Fibroblast of lung (primary cell): ENCODE measurements around the gene ACBD7.

Source experiments
- EZH2 ChIP-seq: IDR thresholded peaks from 2 replicates; pipeline ENCODE4 v1.5.1; 2012; ENCODE audit warnings: low read length, control low read depth, mild to moderate bottlenecking; ENCODE audit errors: missing control alignments
- TF ChIP-seq, protein P1 (sequence below), 2 donors: IDR thresholded peaks in 1 of 2; conservative IDR thresholded peaks in 1 of 2; 1 replicate in 1 of 2; 2 replicates in 1 of 2; pipeline ENCODE4 v1.5.1; 2011 to 2012; ENCODE audit warnings: low read length in 2 of 2, control low read depth in 1 of 2, inconsistent platforms in 1 of 2, low read depth in 1 of 2, mild to moderate bottlenecking in 1 of 2

DNA sequence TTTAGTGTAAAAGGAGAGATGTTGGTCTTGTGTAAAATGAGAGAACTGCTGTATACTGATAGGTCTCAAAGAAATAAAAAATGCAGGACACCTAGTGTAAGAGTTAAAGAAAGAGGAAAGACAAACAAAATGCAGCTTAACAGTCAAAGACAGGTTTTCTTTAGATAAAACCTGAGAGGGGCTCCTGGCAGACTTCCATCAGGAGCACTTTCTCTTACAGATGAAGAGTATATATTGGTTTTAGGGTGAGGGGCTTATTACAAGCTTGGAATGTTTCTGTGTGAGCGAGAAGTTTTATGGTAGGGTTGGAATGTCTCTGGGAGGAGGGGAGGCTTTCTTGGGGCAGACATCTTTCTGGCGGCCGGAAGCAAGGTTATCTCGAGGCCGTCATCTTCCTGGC, 16.2 kb downstream of the ACBD7 start:
- TF ChIP-seq, protein P1, sequence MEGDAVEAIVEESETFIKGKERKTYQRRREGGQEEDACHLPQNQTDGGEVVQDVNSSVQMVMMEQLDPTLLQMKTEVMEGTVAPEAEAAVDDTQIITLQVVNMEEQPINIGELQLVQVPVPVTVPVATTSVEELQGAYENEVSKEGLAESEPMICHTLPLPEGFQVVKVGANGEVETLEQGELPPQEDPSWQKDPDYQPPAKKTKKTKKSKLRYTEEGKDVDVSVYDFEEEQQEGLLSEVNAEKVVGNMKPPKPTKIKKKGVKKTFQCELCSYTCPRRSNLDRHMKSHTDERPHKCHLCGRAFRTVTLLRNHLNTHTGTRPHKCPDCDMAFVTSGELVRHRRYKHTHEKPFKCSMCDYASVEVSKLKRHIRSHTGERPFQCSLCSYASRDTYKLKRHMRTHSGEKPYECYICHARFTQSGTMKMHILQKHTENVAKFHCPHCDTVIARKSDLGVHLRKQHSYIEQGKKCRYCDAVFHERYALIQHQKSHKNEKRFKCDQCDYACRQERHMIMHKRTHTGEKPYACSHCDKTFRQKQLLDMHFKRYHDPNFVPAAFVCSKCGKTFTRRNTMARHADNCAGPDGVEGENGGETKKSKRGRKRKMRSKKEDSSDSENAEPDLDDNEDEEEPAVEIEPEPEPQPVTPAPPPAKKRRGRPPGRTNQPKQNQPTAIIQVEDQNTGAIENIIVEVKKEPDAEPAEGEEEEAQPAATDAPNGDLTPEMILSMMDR (conservative IDR thresholded peaks at IDR 0.05 in 1 of 2, IDR thresholded peaks at IDR 0.05 in 1 of 2; ENCODE audit: low read depth in 1 of 2, low read length in 2 of 2), result no peak
- no peak for TF ChIP-seq EZH2
